HepG2 (cell line): Measurements from ENCODE around the gene DLEC1. TPM values are rescaled to one million over a fixed set of nuclear protein-coding genes. Genes with fewer than 3 reads are reported as not detected.

ENCODE experiments used
- CENPX ChIP-seq: sonication (generic); formaldehyde crosslinking; IDR thresholded peaks from 2 replicates; pipeline ENCODE4 v1.9.0; 2021; ENCODE audit warnings: mild to moderate bottlenecking, missing genetic modification reagents, moderate library complexity
- HDAC6 ChIP-seq: fragments of 200-600 bp; sonication (generic); IDR thresholded peaks from 2 replicates; pipeline ENCODE4 v1.7.0; 2017; ENCODE audit warnings: mild to moderate bottlenecking, antibody characterized with exemption, low read length, low read depth
- KLF13 ChIP-seq: sonication (generic); formaldehyde crosslinking; IDR thresholded peaks from 2 replicates; pipeline ENCODE4 v1.4.0; 2020; ENCODE audit warnings: mild to moderate bottlenecking, missing genetic modification reagents
- NR2C2 ChIP-seq: sonication (generic); formaldehyde crosslinking; IDR thresholded peaks from 2 replicates; pipeline ENCODE4 v1.4.0; 2020; ENCODE audit warnings: missing genetic modification reagents, mild to moderate bottlenecking, moderate library complexity, borderline replicate concordance
- SNRNP70 ChIP-seq: fragments of 200-400 bp; formaldehyde crosslinking; IDR thresholded peaks from 2 replicates; pipeline ENCODE4 v1.6.1; 2017; ENCODE audit warnings: mild to moderate bottlenecking, low read depth, low read length, moderate library complexity
- TBX3 ChIP-seq: fragments of 450-650 bp; IDR thresholded peaks from 2 replicates; pipeline ENCODE4 v1.6.1; 2017; ENCODE audit warnings: antibody characterized with exemption, mild to moderate bottlenecking, inconsistent platforms, borderline replicate concordance
- ZNF17 ChIP-seq: sonication (generic); formaldehyde crosslinking; IDR thresholded peaks from 2 replicates; pipeline ENCODE4 v1.5.0; 2020; ENCODE audit warnings: mild to moderate bottlenecking, missing genetic modification reagents
- ZNF317 ChIP-seq: sonication (generic); formaldehyde crosslinking; IDR thresholded peaks from 2 replicates; pipeline ENCODE4 v1.5.0; 2020; ENCODE audit warnings: mild to moderate bottlenecking, missing genetic modification reagents
- ZNF431 ChIP-seq: sonication (generic); formaldehyde crosslinking; IDR thresholded peaks from 2 replicates; pipeline ENCODE4 v1.9.0; 2022; ENCODE audit warnings: missing genetic modification reagents, low read depth, mild to moderate bottlenecking, borderline replicate concordance
- ZNF549 ChIP-seq: sonication (generic); formaldehyde crosslinking; IDR thresholded peaks from 2 replicates; pipeline ENCODE4 v1.5.0; 2020; ENCODE audit warnings: missing genetic modification reagents
- ZNF773 ChIP-seq: sonication (generic); formaldehyde crosslinking; IDR thresholded peaks from 2 replicates; pipeline ENCODE4 v1.4.0; 2020; ENCODE audit warnings: missing genetic modification reagents, borderline replicate concordance
- ZNF816 ChIP-seq: sonication (generic); formaldehyde crosslinking; IDR thresholded peaks from 2 replicates; pipeline ENCODE4 v1.8.0; 2022; ENCODE audit warnings: missing genetic modification reagents, mild to moderate bottlenecking, borderline replicate concordance
- ZSCAN25 ChIP-seq: sonication (generic); formaldehyde crosslinking; IDR thresholded peaks from 2 replicates; pipeline ENCODE4 v1.8.0; 2022; ENCODE audit warnings: mild to moderate bottlenecking, missing genetic modification reagents
- polyA plus RNA-seq, 8 experiments: library from polyadenylated mRNA; depleted of rRNA in 3 of 8; stranded (reverse) in 7 of 8; unstranded in 1 of 8; fragments of >200 nt; fragmentation: Illumina TruSeq in 4 of 8; extraction: Trizol in 4 of 8; gene quantifications; 2 replicates each; pipeline versions ENCODE4 v1.2.1 to v1.2.3, GENCODE V29; 2011 to 2016; ENCODE audit warnings: low read depth in 4 of 8, missing spikeins in 1 of 8, mixed read lengths in 1 of 8; ENCODE audit not compliant: insufficient read depth in 1 of 8
- total RNA-seq, 5 experiments: library from RNA; depleted of rRNA; stranded (reverse); fragments of >200 nt; fragmentation: Illumina TruSeq; extraction: Trizol; gene quantifications; 2 replicates each; pipeline ENCODE4 v1.2.3, GENCODE V29; 2016; ENCODE audit warnings: low read depth in 1 of 5
- TF ChIP-seq, protein P1 (sequence below): sonication (generic); formaldehyde crosslinking; IDR thresholded peaks from 2 replicates; pipeline ENCODE4 v1.4.0; 2020; ENCODE audit warnings: missing genetic modification reagents, borderline replicate concordance
- TF ChIP-seq, protein P2 (sequence below): sonication (generic); formaldehyde crosslinking; IDR thresholded peaks from 2 replicates; pipeline ENCODE4 v1.5.1; 2020; ENCODE audit warnings: mild to moderate bottlenecking, missing genetic modification reagents, borderline replicate concordance

The DLEC1 gene
- total and polyA plus RNA-seq, 2 of the 13 experiments (the other 11 are each of a cell fraction or from before 2014, with no cell fraction given): 0.09 TPM; not detected in 1

- TF ChIP-seq ZNF773 (CRISPR knock-in tag): no peak
- peak; percentile 27; the same call in 1 of the 2 replicates for TF ChIP-seq NR2C2 (CRISPR knock-in tag)
- no peak for TF ChIP-seq ZNF17
- TF ChIP-seq SNRNP70: no peak
- no peak for TF ChIP-seq KLF13
- TF ChIP-seq, protein P1, sequence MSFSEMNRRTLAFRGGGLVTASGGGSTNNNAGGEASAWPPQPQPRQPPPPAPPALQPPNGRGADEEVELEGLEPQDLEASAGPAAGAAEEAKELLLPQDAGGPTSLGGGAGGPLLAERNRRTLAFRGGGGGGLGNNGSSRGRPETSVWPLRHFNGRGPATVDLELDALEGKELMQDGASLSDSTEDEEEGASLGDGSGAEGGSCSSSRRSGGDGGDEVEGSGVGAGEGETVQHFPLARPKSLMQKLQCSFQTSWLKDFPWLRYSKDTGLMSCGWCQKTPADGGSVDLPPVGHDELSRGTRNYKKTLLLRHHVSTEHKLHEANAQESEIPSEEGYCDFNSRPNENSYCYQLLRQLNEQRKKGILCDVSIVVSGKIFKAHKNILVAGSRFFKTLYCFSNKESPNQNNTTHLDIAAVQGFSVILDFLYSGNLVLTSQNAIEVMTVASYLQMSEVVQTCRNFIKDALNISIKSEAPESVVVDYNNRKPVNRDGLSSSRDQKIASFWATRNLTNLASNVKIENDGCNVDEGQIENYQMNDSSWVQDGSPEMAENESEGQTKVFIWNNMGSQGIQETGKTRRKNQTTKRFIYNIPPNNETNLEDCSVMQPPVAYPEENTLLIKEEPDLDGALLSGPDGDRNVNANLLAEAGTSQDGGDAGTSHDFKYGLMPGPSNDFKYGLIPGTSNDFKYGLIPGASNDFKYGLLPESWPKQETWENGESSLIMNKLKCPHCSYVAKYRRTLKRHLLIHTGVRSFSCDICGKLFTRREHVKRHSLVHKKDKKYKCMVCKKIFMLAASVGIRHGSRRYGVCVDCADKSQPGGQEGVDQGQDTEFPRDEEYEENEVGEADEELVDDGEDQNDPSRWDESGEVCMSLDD (CRISPR knock-in tag): no peak
- TF ChIP-seq TBX3: 0 out of 2 replicates have a peak, but pooled peaks have one; percentile 10
- no peak for TF ChIP-seq CENPX (CRISPR knock-in tag)
- no peak for TF ChIP-seq ZNF549 (CRISPR knock-in tag)
- TF ChIP-seq ZNF317: peak; percentile 17; the same call in 1 of the 2 replicates
- TF ChIP-seq ZNF816: no peak
- no peak for TF ChIP-seq HDAC6
- TF ChIP-seq, protein P2, sequence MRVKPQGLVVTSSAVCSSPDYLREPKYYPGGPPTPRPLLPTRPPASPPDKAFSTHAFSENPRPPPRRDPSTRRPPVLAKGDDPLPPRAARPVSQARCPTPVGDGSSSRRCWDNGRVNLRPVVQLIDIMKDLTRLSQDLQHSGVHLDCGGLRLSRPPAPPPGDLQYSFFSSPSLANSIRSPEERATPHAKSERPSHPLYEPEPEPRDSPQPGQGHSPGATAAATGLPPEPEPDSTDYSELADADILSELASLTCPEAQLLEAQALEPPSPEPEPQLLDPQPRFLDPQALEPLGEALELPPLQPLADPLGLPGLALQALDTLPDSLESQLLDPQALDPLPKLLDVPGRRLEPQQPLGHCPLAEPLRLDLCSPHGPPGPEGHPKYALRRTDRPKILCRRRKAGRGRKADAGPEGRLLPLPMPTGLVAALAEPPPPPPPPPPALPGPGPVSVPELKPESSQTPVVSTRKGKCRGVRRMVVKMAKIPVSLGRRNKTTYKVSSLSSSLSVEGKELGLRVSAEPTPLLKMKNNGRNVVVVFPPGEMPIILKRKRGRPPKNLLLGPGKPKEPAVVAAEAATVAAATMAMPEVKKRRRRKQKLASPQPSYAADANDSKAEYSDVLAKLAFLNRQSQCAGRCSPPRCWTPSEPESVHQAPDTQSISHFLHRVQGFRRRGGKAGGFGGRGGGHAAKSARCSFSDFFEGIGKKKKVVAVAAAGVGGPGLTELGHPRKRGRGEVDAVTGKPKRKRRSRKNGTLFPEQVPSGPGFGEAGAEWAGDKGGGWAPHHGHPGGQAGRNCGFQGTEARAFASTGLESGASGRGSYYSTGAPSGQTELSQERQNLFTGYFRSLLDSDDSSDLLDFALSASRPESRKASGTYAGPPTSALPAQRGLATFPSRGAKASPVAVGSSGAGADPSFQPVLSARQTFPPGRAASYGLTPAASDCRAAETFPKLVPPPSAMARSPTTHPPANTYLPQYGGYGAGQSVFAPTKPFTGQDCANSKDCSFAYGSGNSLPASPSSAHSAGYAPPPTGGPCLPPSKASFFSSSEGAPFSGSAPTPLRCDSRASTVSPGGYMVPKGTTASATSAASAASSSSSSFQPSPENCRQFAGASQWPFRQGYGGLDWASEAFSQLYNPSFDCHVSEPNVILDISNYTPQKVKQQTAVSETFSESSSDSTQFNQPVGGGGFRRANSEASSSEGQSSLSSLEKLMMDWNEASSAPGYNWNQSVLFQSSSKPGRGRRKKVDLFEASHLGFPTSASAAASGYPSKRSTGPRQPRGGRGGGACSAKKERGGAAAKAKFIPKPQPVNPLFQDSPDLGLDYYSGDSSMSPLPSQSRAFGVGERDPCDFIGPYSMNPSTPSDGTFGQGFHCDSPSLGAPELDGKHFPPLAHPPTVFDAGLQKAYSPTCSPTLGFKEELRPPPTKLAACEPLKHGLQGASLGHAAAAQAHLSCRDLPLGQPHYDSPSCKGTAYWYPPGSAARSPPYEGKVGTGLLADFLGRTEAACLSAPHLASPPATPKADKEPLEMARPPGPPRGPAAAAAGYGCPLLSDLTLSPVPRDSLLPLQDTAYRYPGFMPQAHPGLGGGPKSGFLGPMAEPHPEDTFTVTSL: no peak; the same call in 1 of the 2 replicates
- TF ChIP-seq ZSCAN25 (CRISPR knock-in tag): no peak
- TF ChIP-seq ZNF431 (CRISPR knock-in tag): peak; percentile 42
Observed at GRCh38 chr3:38004415-38005075, 34.5 kb upstream of the DLEC1 start (continued).
